GM13976 (cell line): ENCODE results near the gene MTMR3.
A peak's percentile ranks its signal among the peaks of the same experiment; 100 is the strongest.

Source experiments
- DNase-seq: peaks from one replicate; pipeline ENCODE4 v3.0.0; 2012; ENCODE audit warnings: low spot score
- CTCF ChIP-seq: IDR thresholded peaks from 2 replicates; pipeline ENCODE4 v1.5.1; 2012; ENCODE audit warnings: borderline replicate concordance, mild to moderate bottlenecking; ENCODE audit not compliant: insufficient read depth; ENCODE audit errors: extremely low read depth, missing control alignments, control extremely low read depth
- in situ Hi-C: fragments of 300-500 bp; cut with MboI; formaldehyde crosslinking; loops from one replicate; pipeline ENCODE4 v1.12.0; 2022; ENCODE audit warnings: low sequenced_read_pairs, mixed read lengths, inconsistent platforms; ENCODE audit not compliant: unreplicated experiment

MTMR3 gene

DNA sequence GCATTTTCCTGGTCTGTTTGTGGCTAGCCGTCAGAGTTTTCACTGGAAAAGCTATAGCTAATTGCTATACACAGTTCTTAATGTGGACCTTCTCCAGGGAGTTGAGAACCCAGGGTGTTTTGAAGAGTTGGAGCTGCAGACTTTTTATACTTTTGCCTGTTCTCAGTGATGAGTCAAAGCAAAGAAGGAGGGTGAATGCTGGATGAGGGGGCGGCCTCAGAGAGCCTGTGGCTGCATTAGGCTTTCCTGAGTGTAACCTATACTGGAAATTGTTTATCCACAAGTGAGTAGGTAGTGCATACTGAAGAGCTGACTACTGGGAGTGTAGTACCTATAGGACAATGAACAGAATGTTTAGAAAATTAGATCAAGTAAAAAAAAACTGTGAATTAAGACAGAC lies 117.6 kb downstream of the MTMR3 start:
- no peak for DNase-seq
- TF ChIP-seq CTCF, result no peak
- in situ Hi-C loops, result loop anchor here (25.0 kb wide), 1 partner anchor 363 kb away; no protein-coding TSS in a partner anchor

GRCh38 chr22:30001459-30001858 lies 118.5 kb downstream of the MTMR3 start:
- no peak for DNase-seq
- no peak for TF ChIP-seq CTCF
- in situ Hi-C loops, result loop anchor here (25.0 kb wide), 1 partner anchor 364 kb away; no protein-coding TSS in a partner anchor

DNA sequence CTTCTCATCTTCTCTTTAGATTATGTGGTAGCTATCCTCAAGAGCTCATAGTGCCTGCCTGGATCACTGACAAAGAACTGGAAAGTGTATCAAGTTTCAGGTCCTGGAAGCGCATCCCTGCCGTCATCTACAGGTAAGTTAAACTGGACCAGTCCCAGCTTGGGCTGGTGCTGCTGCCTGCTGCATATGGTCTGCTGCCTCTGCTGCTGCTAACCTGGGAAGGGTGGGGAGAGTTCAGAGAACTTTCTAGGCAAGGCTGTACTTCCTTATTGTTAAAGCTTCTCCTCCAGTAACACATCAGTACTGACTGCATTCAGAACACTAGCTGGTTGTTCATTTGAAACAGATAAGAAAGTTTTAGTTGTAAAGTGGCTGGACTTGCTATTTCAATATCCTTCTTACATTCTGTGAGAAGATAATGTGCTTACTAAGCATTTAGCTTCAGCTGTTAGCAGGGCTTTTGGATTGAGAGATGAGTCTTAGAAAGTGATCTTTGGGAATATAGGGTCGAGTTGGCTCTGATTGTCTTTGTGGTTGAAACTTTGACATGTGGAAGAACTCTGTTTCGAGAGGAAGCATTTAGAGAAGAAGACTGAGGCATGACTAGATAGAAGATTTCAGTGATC lies 120.0 kb downstream of the MTMR3 start:
- no peak for TF ChIP-seq CTCF

DNA sequence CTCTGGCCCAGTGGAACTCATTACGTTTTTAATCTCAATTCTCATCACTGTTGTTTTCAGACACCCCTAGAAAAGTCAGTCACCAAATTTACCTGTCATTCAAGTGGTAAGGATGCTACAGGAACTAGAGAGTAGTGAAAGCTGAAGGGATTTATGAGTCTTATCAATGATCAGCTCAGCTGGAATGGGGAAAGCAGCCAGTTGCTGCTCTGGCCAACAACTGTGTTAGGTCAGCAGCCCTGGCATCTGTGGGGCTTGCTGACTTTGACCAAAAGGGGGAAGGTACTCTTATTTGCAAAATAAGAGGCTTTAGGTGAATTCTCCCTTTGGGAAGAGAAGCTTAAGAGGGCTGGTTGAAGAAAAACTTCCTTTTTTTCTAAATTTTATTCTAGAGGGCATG lies 121.1 kb downstream of the MTMR3 start:
- in situ Hi-C loops, result loop anchor here (25.0 kb wide), 1 partner anchor 367 kb away; no protein-coding TSS in a partner anchor
- TF ChIP-seq CTCF, result no peak
- no peak for DNase-seq

More for the DNA sequence above, 120.0 kb downstream of the MTMR3 start:
- no peak for DNase-seq
- in situ Hi-C loops, result loop anchor here (25.0 kb wide), 1 partner anchor 366 kb away; no protein-coding TSS in a partner anchor

DNA sequence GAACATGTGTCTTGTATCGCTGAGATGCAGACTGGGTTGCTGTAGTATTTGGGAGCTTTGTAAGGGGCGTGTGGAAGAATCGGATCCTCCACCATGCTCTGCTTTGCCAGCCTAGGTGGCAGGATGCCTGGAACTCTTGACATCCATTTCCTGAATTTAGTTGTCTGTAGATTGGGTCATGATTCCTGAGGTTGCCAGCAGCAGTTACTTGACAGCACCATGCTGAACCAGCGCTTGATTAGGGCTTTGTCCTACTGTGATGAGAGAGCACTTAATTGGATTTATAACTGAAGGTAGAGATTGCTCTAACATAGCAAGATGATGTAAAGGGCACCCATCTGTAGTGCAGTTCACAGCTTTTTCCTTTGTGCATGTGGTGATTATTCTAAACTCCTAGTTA lies 121.7 kb downstream of the MTMR3 start:
- TF ChIP-seq CTCF, result no peak
- in situ Hi-C loops, result loop anchor here (25.0 kb wide), 1 partner anchor 367 kb away; no protein-coding TSS in a partner anchor
- DNase-seq, result no peak

DNA sequence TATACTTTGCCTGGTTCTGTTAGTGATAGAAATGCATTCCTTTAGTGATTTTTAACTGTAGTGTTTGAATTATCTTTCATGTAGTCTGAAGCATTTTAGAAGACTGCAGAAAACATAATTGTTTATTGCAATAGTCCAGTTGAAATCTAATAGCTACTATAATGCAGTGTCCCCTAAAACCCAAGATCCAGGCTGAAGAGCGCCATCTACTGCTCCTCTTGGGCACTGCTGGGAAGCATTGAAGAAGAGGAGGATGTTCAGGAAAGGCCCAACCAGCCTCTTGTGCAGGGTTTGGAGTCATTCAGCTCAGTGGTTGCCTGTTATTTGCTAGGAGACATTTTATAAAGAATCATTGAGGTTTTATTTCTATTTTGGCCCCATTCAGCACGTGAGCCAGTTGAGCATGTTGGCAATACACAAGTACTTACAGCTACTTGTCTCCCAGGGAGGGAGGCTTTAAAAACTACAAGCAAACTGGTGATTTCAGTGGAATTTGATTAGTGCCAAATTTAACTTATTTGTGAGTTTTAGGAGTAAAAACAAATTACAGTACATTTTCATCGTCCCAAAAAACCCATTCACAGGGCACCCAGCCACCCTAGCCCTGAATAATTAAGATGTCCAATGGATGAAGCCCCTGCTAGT lies 122.4 kb downstream of the MTMR3 start:
- TF ChIP-seq CTCF, result peak; percentile 88
- in situ Hi-C loops, result loop anchor here (25.0 kb wide), 1 partner anchor 368 kb away; no protein-coding TSS in a partner anchor
- peak; percentile 57 for DNase-seq
